Right ventricle myocardium inferior (tissue), 1 donor: Measurements from ENCODE around the gene POM121. TPM values are rescaled to one million over a fixed set of nuclear protein-coding genes. Genes with fewer than 3 reads are reported as not detected.
"Not testable (repeated sequence)": the region's sequence is repeated elsewhere in the genome, so short reads cannot be mapped to it uniquely, and the experiment has no call there.

Experiments used
- ATAC-seq: fragments of 200-7000 bp; cut with Tn5 transposase; one replicate; pipeline ENCODE4 v1.9.1; 2020; ENCODE audit warnings: mild to moderate bottlenecking, moderate library complexity
- DNase-seq: peaks from one replicate; pipeline ENCODE4 v3.0.0; 2021; ENCODE audit errors: missing footprints
- intact Hi-C: fragments of 100-400 bp; cut with DNase I; formaldehyde crosslinking; loops from one replicate; pipeline ENCODE4 v1.11.0; 2022
- long read RNA-seq: library from polyadenylated mRNA; unstranded; transcript quantifications from one replicate; pipeline ENCODE4 v2.0.0, GENCODE V29; 2021
- total RNA-seq: library from RNA; stranded (reverse); fragmentation: NEBNext Ultra II Directional; extraction: Animal tissue kit (Norgen Biotek cat#: 25700); gene quantifications from one replicate; pipeline ENCODE4 v1.2.1, GENCODE V29; 2021
- donor health status: DM: no; HTN: yes; CAD: no; lungs with severe emphysema.

Gene POM121
- 15.5 TPM for total RNA-seq
- long read RNA-seq, partial matches to known transcripts, result 5 of 11 reads
- long read RNA-seq, other reads (novel, unspliced or antisense), result 6 of 11 reads

DNA sequence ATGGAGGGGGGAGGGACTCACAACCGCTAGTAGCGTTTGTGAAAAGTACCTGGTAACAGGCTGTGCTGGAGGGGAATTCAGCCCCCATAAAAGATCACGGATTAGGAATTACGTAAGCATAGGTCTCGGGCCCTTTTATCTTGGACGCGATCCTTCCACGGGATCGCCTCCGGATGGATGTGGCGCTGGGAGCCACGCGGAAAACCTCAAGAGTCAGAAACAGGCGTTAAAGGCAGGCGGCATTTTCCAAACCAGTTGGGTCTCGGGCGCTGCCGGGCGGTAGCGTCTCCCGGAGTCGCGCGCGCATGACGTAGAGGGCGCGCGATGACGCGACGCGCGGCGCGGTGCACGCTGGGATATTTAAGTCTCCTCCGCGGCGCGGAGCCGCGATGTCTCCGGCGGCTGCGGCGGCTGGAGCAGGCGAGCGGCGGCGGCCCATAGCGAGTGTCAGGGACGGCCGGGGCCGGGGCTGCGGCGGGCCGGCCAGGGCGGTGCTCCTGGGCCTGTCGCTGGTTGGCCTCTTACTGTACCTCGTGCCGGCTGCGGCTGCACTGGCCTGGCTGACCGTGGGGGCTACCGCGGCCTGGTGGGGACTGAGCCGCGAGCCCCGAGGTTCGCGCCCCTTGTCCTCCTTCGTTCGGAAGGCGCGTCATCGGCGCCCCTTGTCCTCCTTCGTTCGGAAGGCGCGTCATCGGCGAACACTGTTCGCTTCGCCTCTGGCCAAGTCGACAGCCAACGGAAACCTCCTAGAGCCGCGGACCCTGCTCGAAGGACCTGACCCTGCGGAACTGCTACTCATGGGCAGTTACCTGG lies at the start of gene POM121:
Gene POM121, plus strand, starts transcription at position 363 of the 813 bp plus-strand sequence. Its CDS starts 27 bp downstream, at position 390.
- peak; percentile 97 for ATAC-seq
- peak; percentile 94 for DNase-seq
- intact Hi-C loops, result no loop called here

DNA sequence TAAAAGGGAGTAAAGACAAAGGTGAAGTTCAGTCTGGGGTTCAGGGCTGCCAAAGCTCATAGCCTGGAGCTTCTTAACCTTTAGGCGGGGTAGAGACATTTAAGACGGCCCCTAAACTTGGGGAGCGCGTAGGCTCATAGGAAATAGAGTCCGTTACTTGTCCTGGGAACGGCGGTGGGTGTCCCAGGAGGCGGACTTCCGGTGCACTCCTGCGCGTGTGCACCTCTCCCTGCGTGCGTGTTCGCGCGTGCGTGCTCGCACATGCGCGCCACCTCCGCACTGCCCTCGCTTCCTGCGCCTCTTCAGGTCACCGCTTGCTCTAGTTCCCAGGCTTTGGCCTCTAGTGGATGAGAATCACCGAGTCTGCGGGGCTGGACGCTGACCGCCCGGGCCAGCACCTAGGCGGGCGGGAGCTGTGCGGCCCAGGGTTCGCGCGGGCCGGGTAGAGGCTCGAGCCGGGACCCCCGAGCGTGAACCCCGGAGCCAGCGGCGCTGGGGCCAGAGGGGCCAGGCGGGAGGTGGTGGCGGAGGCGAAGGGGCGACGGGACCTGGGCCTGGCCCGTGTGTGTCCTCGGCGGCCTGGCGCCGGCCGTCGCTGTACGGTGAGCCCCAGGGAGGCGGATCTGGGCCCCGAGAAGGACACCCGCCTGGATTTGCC lies 45.7 kb upstream of the POM121 start:
- DNase-seq (peak; percentile 89), ATAC-seq (peak; percentile 100)
- intact Hi-C loops, result loop anchor here (2.0 kb wide), 1 partner anchor 50 kb away; the partner anchor contains the start of gene TYW1B

DNA sequence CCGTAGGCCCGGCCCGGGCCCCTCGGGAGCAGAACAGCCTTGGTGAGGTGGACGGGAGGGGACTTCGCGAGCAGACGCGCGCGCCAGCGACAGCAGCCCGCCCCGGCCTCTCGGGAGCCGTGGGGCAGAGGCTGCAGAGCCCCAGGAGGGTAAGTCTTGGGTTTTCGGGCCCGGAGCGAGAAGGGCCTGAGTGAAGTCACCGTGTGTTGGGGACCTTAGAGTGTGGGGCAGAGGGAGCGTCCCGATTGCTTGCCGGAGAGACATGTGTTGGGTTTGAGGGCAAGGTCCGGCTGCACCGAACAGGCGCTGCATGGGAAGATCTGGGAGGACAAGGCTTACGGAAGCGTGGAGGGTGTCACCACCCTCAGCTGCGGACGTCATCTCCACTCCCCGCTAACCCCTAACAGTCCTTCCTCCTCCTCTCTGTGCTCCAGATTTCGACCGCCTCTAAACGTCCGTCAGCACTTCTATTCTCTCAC lies 45.1 kb upstream of the POM121 start:
- intact Hi-C loops, result loop anchor here (2.0 kb wide), 1 partner anchor 51 kb away; the partner anchor contains the start of gene TYW1B
- DNase-seq (peak; percentile 86), ATAC-seq (peak; percentile 47)

- intact Hi-C loops, result not testable (repeated sequence)
Observed at GRCh38 chr7:72891750-72892149, 33.1 kb upstream of the POM121 start.

DNA sequence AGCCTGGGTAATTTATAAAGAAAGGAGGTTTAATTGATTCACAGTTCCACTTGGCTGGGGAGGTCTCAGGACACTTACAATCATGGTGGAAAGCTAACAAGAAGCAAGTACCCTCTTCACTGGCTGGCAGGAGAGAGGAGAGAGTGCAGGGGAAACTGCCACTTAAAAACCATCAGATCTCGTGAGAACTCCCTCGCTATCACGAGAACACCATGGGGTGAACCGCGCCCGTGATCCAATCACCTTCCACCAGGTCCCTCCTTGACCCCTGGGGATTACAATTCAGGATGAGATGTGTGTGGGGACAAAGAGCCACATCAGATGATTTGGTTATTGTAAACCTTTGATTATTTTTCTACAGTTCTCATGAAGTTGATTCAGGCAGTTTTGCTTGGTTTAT lies 20.2 kb upstream of the POM121 start:
- intact Hi-C loops, ATAC-seq, DNase-seq: not testable (repeated sequence)

More at GRCh38 chr7:72891750-72892149, 33.1 kb upstream of the POM121 start:
- not testable (repeated sequence) for DNase-seq, ATAC-seq

- ATAC-seq, intact Hi-C loops, DNase-seq: not testable (repeated sequence)
Observed at GRCh38 chr7:72908422-72908821, 16.5 kb upstream of the POM121 start.

GRCh38 chr7:72911395-72911794 lies 13.5 kb upstream of the POM121 start:
- ATAC-seq, DNase-seq, intact Hi-C loops: not testable (repeated sequence)

DNA sequence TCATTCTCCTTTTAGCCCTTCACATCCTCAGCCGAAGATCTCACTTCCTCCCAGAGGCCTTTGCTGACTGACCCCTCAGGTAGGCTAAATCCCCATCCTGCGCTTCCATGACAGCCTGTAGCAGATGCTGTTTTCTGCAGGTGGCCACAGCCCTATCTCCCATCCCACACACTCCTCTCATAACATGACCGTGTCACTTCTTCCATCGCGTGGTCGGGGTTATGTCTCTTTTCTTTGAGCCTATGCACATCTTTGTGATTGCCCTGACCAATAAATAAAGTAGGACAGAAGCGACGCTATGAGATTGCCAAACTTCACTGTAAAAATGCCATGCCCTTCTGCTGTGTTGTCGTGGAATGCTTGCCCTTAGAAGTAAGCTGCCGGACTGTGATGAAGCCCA lies 11.1 kb upstream of the POM121 start:
- DNase-seq, intact Hi-C loops, ATAC-seq: not testable (repeated sequence)

DNA sequence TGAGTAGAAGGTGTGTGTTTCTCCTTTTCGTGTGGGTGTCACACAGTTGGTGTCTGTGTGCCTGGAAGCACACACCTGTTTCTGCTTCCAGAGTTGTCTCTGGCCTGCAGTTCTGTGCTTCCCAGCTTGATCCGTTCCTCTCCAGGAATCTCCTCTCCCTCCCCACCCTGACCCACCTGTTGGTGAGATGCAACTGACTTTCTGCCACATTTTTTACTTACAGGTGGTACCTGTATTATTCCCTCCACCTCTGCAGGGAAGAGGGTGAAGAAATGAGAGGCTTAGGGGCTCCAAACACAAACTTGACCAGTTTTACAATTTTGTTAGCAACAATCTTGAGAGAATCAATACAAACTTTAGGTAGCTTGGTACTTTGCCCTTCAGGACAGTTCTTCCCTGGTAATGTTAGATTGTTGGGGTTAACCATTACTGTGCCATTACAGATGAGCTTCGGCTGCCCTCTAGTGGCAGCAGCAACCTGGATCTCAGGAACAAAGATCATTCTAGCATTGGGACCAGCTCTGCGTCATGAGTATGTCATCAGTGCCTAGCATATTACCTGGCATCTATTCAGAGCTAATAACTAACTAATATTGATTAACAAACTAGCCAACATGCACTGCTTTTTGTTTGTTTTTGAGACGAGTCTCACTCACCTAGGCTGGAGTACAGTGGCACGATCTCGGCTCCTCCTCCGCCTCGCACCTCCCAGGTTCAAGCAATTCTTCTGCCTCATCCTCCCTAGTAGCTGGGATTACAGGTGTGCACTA lies 10.0 kb upstream of the POM121 start:
- intact Hi-C loops, DNase-seq: not testable (repeated sequence)
- peak; percentile 63 for ATAC-seq

DNA sequence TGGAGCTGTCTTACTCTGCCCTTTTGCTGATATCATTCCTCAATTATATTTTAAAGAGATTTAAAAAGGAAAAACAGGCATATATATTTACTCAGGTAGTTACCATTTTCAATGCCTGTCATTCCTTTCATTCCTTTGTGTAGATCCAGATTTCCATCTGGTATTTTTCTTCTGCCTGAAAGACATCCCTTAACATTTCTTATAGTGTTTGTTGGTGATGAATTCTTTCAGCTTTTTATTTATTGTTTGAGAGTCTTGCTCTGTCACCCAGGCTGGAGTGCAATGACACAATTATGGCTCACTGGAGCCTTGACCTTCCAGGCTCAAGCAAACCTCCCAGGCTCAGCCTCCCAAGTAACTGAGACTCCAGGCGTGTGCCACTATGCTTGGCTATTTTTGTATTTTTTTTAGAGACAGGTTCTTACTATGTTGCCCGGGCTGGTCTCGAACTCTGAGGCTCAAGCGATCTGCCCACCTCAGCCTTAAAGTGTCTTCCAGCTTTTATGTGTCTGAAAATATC lies 5.6 kb upstream of the POM121 start:
- DNase-seq (no peak), ATAC-seq (no peak)
- intact Hi-C loops, result no loop called here

DNA sequence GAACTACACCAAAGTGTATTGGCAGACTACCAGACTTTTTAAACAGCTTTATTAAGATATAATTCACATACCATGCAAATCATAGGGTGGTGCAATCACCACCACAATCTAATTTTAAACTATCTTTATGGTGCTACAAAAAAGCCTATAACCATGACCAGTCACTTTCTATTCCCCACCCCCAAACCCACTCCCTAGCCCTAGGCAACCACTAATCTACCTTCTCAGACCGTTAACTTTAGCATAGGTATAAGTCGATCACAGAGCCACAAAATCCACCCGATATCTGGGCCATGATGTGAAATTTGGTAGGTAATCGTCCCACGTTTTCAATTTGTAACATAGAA lies 536 bp upstream of the POM121 start:
- ATAC-seq (no peak), DNase-seq (no peak)
- intact Hi-C loops, result no loop called here

GRCh38 chr7:72925546-72926120 lies 738 bp downstream of the POM121 start:
- intact Hi-C loops, result no loop called here
- ATAC-seq, result no peak

GRCh38 chr7:72927791-72928190 lies 2.9 kb downstream of the POM121 start:
- intact Hi-C loops, DNase-seq, ATAC-seq: not testable (repeated sequence)

More at GRCh38 chr7:72925546-72926120, 738 bp downstream of the POM121 start:
- DNase-seq, result no peak

GRCh38 chr7:72928216-72928615 lies 3.3 kb downstream of the POM121 start:
- DNase-seq, intact Hi-C loops, ATAC-seq: not testable (repeated sequence)

GRCh38 chr7:72942022-72942705 lies 17.3 kb downstream of the POM121 start:
- ATAC-seq, intact Hi-C loops, DNase-seq: not testable (repeated sequence)

DNA sequence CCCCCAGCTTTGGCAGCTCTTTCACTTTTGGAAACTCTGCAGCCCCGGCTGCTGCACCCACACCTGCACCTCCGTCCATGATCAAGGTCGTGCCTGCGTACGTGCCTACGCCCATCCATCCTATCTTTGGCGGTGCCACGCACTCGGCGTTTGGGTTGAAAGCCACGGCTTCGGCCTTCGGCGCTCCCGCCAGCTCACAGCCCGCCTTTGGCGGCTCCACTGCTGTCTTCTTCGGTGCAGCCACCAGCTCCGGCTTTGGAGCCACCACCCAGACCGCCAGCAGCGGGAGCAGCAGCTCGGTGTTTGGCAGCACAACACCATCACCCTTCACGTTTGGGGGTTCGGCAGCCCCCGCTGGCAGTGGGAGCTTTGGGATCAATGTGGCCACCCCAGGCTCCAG lies 18.1 kb downstream of the POM121 start:
- intact Hi-C loops, DNase-seq, ATAC-seq: not testable (repeated sequence)

DNA sequence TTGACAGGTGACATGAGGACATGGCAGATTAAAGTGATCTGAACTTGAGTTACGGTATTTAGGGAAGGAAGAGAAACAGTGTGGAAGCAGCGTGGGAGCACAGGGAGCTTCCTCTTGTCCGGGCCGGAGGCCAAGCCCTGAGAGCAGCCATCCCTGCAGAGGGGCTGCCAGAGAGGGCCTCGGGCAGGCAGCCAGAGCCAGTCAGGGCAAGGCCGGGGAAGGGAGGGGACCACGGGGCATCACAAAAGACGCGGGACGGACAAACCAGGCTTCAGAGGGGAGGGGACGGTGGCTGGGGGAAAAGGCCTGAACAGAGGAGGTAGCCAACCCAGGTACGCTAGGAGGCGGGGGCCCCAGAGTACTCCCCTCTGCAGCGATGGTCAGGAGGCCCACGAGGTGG lies 20.0 kb downstream of the POM121 start:
- intact Hi-C loops, DNase-seq: not testable (repeated sequence)
- ATAC-seq, result peak; percentile 45
